A549 (cell line): ENCODE data around the gene PPP1R12B.
"Not testable (repeated sequence)": the region's sequence is repeated elsewhere in the genome, so short reads cannot be mapped to it uniquely, and the experiment has no call there.

Experiments
- CTCF ChIP-seq: fragments of >200 bp; sonication (Bioruptor Twin); formaldehyde crosslinking; IDR thresholded peaks from 3 replicates; pipeline ENCODE4 v1.5.1; 2016
- JUNB ChIP-seq: fragments of >200 bp; sonication (Bioruptor Twin); formaldehyde crosslinking; IDR thresholded peaks from 2 replicates; pipeline ENCODE4 v1.6.1; 2016
- POLR2A ChIP-seq: IDR thresholded peaks from 2 replicates; pipeline ENCODE4 v1.6.1; 2012; ENCODE audit warnings: mild to moderate bottlenecking, low read length

DNA sequence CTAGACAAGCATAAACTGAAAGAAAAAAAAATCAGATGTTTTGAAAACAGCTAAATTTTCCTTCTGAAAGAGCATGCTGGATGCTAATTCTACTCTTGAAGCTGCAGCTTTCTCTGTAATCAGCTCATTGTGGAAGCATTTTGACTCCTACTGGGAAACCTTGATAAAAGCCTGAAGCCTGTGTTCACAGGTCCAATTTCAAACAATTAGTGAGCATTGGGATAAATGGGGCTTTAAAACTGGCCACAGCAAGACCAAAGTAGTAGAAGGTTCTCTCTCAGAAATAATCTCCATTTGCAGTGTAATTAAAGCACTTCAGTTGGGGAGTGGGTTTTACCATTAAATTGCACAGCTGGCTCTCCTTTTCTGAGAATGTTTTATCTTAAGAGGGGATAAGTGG lies 110.2 kb downstream of the PPP1R12B start:
- not testable (repeated sequence) for TF ChIP-seq JUNB, CTCF, POLR2A
